PC-3 (cell line): Measurements from ENCODE around the gene GALNT18. TPM values are rescaled to one million over a fixed set of nuclear protein-coding genes. Genes with fewer than 3 reads are reported as not detected.

Source experiments
- ATAC-seq: fragments of 200-7000 bp; cut with Tn5 transposase; 2 replicates; pipeline ENCODE4 v1.9.1; 2020; ENCODE audit warnings: mild to moderate bottlenecking, moderate library complexity
- BruUV-seq: library from RNA; stranded (reverse); fragments of 400-500 nt; replicated peaks from 2 replicates; lab custom pipeline; 2021; lab: Mats Ljungman, UMichigan
- CTCF ChIA-PET: fragments of 300-600 bp; sonication (Branson Sonifier 250); formaldehyde crosslinking; loops from one replicate; lab custom pipeline; 2022; ENCODE audit warnings: antibody characterized with exemption; lab: Charles Lee
- POLR2A ChIA-PET: fragments of 300-600 bp; sonication (Branson Sonifier 250); formaldehyde crosslinking; loops from one replicate; lab custom pipeline; 2022; ENCODE audit warnings: antibody characterized with exemption; ENCODE audit not compliant: unreplicated experiment; lab: Charles Lee
- DNase-seq: peaks from one replicate; pipeline ENCODE4 v3.0.0-alpha.2; 2015
- H2AFZ ChIP-seq: fragments of 300-600 bp; sonication (generic); 2 replicates; pipeline ENCODE4 v1.6.0; 2016; ENCODE audit warnings: antibody characterized with exemption, low read length
- H3F3A ChIP-seq: fragments of 300-600 bp; sonication (generic); one replicate; pipeline ENCODE4 v1.6.0; 2017; ENCODE audit warnings: antibody characterized with exemption, low read length, control low read depth, mild to moderate bottlenecking; ENCODE audit not compliant: unreplicated experiment
- H3K27ac ChIP-seq: fragments of 300-600 bp; sonication (generic); 2 replicates; pipeline ENCODE4 v1.5.1; 2016; ENCODE audit warnings: mild to moderate bottlenecking, low read length
- H3K27me3 ChIP-seq: fragments of 300-600 bp; sonication (generic); 2 replicates; pipeline ENCODE4 v1.6.1; 2016; ENCODE audit warnings: low read length, mixed read lengths
- H3K36me3 ChIP-seq: fragments of 300-600 bp; sonication (generic); 2 replicates; pipeline ENCODE4 v1.6.1; 2016; ENCODE audit warnings: low read depth, mixed run types, low read length, mixed read lengths
- H3K4me1 ChIP-seq: fragments of 300-600 bp; sonication (generic); 2 replicates; pipeline ENCODE4 v1.5.1; 2016; ENCODE audit warnings: low read length; ENCODE audit not compliant: insufficient read depth
- H3K4me2 ChIP-seq: fragments of 300-600 bp; sonication (generic); 2 replicates; pipeline ENCODE4 v1.6.0; 2016; ENCODE audit warnings: low read length
- H3K4me3 ChIP-seq: fragments of 300-600 bp; sonication (generic); 2 replicates; pipeline ENCODE4 v1.5.1; 2016; ENCODE audit warnings: mild to moderate bottlenecking, low read length, mixed read lengths
- H3K79me2 ChIP-seq: fragments of 300-600 bp; sonication (generic); 2 replicates; pipeline ENCODE4 v1.6.1; 2017; ENCODE audit warnings: low read length, mixed read lengths
- H3K9ac ChIP-seq: fragments of 300-600 bp; sonication (generic); 2 replicates; pipeline ENCODE4 v1.6.0; 2016; ENCODE audit warnings: mild to moderate bottlenecking, low read length
- H3K9me2 ChIP-seq: fragments of 300-600 bp; sonication (generic); replicated peaks from 2 replicates; pipeline ENCODE4 v1.6.1; 2016; ENCODE audit warnings: mixed run types, low read length, mixed read lengths
- H3K9me3 ChIP-seq: fragments of 300-600 bp; sonication (generic); 2 replicates; pipeline ENCODE4 v1.6.1; 2016; ENCODE audit warnings: low read length, mixed read lengths
- H4K20me1 ChIP-seq: fragments of 300-600 bp; sonication (generic); 2 replicates; pipeline ENCODE4 v1.6.1; 2016; ENCODE audit warnings: low read length, mixed read lengths
- CTCF ChIP-seq: fragments of 300-600 bp; sonication (generic); conservative IDR thresholded peaks from 2 replicates; pipeline ENCODE4 v1.5.1; 2017; ENCODE audit warnings: antibody characterized with exemption, low read depth, mild to moderate bottlenecking, low read length
- EZH2 ChIP-seq: fragments of 300-600 bp; sonication (generic); IDR thresholded peaks from one replicate; pipeline ENCODE4 v1.6.1; 2017; ENCODE audit warnings: antibody characterized with exemption, mild to moderate bottlenecking, low read length; ENCODE audit not compliant: unreplicated experiment
- EZH2phosphoT487 ChIP-seq: fragments of 300-600 bp; sonication (generic); IDR thresholded peaks from 2 replicates; pipeline ENCODE4 v1.6.1; 2018; ENCODE audit warnings: mild to moderate bottlenecking, antibody characterized with exemption, low read length, borderline replicate concordance
- intact Hi-C: fragments of 100-400 bp; cut with micrococcal nuclease; formaldehyde crosslinking; loops from 2 replicates; pipeline ENCODE4 v1.9.0; 2023
- total RNA-seq: library from RNA; depleted of rRNA; stranded (reverse); fragments of >200 nt; gene quantifications from 2 replicates; pipeline ENCODE4 v1.2.3, GENCODE V29; 2014

Gene GALNT18
- total RNA-seq, 1 experiment from 2014 or later: 34.5 TPM

GRCh38 chr11:11477695-11478420 is 143.9 kb downstream of the GALNT18 start:
- no TSS peak for BruUV-seq
- H3K27ac ChIP-seq: no peak overlapping the region

GRCh38 chr11:11476971-11477645 is 144.7 kb downstream of the GALNT18 start:
- Histone ChIP-seq H3K9me3 (no peaks in the 10 kb centered on the region), H3K27me3 (no peaks in the 10 kb centered on the region), H3K79me2 (no peaks in the 10 kb centered on the region), H3K9me2 (no peaks in the 10 kb centered on the region), H3K4me1 (no peaks in the 10 kb centered on the region), H3F3A (no peaks in the 10 kb centered on the region), H3K36me3 (no peaks in the 10 kb centered on the region), H3K9ac (no peak overlapping the region), H4K20me1 (no peaks in the 10 kb centered on the region), H2AFZ (no peak overlapping the region), H3K4me2 (no peak overlapping the region), H3K4me3 (no peak overlapping the region), H3K27ac (no peak overlapping the region)
- TF ChIP-seq CTCF (no peak), EZH2phosphoT487 (no peak), EZH2 (no peak)
- ATAC-seq: no peak; the same call in 1 of the 2 replicates
- POLR2A ChIA-PET: no interaction called here
- no TSS peak for BruUV-seq
- CTCF ChIA-PET: no interaction called here
- no peak for DNase-seq
- intact Hi-C loops: no loop called here

More at GRCh38 chr11:11477695-11478420, 143.9 kb downstream of the GALNT18 start:
- H3K36me3 ChIP-seq: no peaks in the 10 kb centered on the region
- no peaks in the 10 kb centered on the region for H4K20me1 ChIP-seq
- no peaks in the 10 kb centered on the region for H3K79me2 ChIP-seq
- H3K27me3 ChIP-seq: no peaks in the 10 kb centered on the region
- H2AFZ ChIP-seq: no peak overlapping the region
- TF ChIP-seq EZH2 (no peak), EZH2phosphoT487 (no peak), CTCF (no peak)
- no peaks in the 10 kb centered on the region for H3F3A ChIP-seq
- DNase-seq: peak; percentile 28
- peak; percentile 27; the same call in 1 of the 2 replicates for ATAC-seq
- H3K4me1 ChIP-seq: no peaks in the 10 kb centered on the region
- H3K9me2 ChIP-seq: no peaks in the 10 kb centered on the region
- no peak overlapping the region for H3K4me2 ChIP-seq
- intact Hi-C loops: no loop called here
- ChIA-PET POLR2A (no interaction called here), CTCF (no interaction called here)
- H3K9ac ChIP-seq: no peak overlapping the region
- no peak overlapping the region for H3K4me3 ChIP-seq
- no peaks in the 10 kb centered on the region for H3K9me3 ChIP-seq

- H3K9me2 ChIP-seq: no peaks in the 10 kb centered on the region
- H3K4me3 ChIP-seq: no peak overlapping the region
- H3K79me2 ChIP-seq: no peaks in the 10 kb centered on the region
- no peak for DNase-seq
- H3K9me3 ChIP-seq: no peaks in the 10 kb centered on the region
- no peaks in the 10 kb centered on the region for H3F3A ChIP-seq
- TF ChIP-seq CTCF: no peak
- TF ChIP-seq EZH2: no peak
- TF ChIP-seq EZH2phosphoT487: no peak
- H2AFZ ChIP-seq: no peak overlapping the region
- H3K4me2 ChIP-seq: no peak overlapping the region
- ChIA-PET CTCF (no interaction called here), POLR2A (no interaction called here)
- intact Hi-C loops: no loop called here
- H4K20me1 ChIP-seq: no peaks in the 10 kb centered on the region
- no peaks in the 10 kb centered on the region for H3K4me1 ChIP-seq
- H3K9ac ChIP-seq: no peak overlapping the region
- H3K36me3 ChIP-seq: no peaks in the 10 kb centered on the region
- BruUV-seq: no TSS peak
- H3K27me3 ChIP-seq: no peaks in the 10 kb centered on the region
- ATAC-seq: no peak
- H3K27ac ChIP-seq: no peak overlapping the region
Measured at GRCh38 chr11:11476499-11476898, 145.3 kb downstream of the GALNT18 start.
